ENCODE results near the gene FMNL1. TPM values are rescaled to one million over a fixed set of nuclear protein-coding genes. Genes with fewer than 3 reads are reported as not detected.

FMNL1 gene
- total and polyA plus RNA-seq, 12 donors, result 0.72 to 31.9 (median 13.8) TPM

- no peak for TF ChIP-seq CTCF (IDR thresholded peaks at IDR 0.05)
- TF ChIP-seq POLR2A (IDR thresholded peaks at IDR 0.05), result no peak
- 52 to 73% (median 63%) methylated on average over 4 to 7 of the region's 7 CpGs for WGBS, 4 donors
- Histone ChIP-seq H3K27ac (peak overlapping the region in 1 of 5 donors; percentile 85), H3K27me3 (no peaks in the 10 kb centered on the region), H3K9me3 (replicated peaks in 1 of 3) (no peaks in the 10 kb centered on the region), H3K36me3 (replicated peaks in 1 of 2) (no peaks in the 10 kb centered on the region), H3K4me3 (peak overlapping the region in 1 of 4 donors; percentile 13), H3K4me1 (replicated peaks in 1 of 2) (peaks cover 0 to 22% of the 10 kb centered on the region in 2 donors)
- intact Hi-C loops (cut with DNase I), result loop anchor here in 1 of 2 donors (10.0 kb wide), 1 partner anchor 610 kb away; no protein-coding TSS in a partner anchor
- DNase-seq, result peak in 1 of 7 donors; percentile 17
These were observed 3.5 kb downstream of the FMNL1 start for GRCh38 chr17:45225051-45225700.

- Histone ChIP-seq H3K4me3 (no peak overlapping the region), H3K27me3 (no peaks in the 10 kb centered on the region), H3K27ac (peak overlapping the region in 1 of 5 donors; percentile 85), H3K9me3 (replicated peaks in 1 of 3) (no peaks in the 10 kb centered on the region), H3K36me3 (replicated peaks in 1 of 2) (no peaks in the 10 kb centered on the region), H3K4me1 (replicated peaks in 1 of 2) (peaks cover 6 to 30% of the 10 kb centered on the region in 2 donors)
- peak; percentile 53 to 81 (median 64) for DNase-seq
- 64 to 76% (median 66%) methylated on average over 8 to 11 of the region's 11 CpGs for WGBS, 4 donors
- intact Hi-C loops (cut with DNase I), result loop anchor here in 1 of 2 donors (10.0 kb wide), 1 partner anchor 609 kb away; no protein-coding TSS in a partner anchor
- no peak for TF ChIP-seq POLR2A (IDR thresholded peaks at IDR 0.05)
- TF ChIP-seq CTCF (IDR thresholded peaks at IDR 0.05), result no peak
These were observed 4.4 kb downstream of the FMNL1 start for GRCh38 chr17:45225964-45226530.

GRCh38 chr17:45226576-45226975, 4.9 kb downstream of the FMNL1 start:
- Histone ChIP-seq H3K36me3 (replicated peaks in 1 of 2) (no peaks in the 10 kb centered on the region), H3K4me1 (replicated peaks in 1 of 2) (peaks cover 8 to 29% of the 10 kb centered on the region in 2 donors), H3K4me3 (no peak overlapping the region), H3K27ac (peak overlapping the region in 1 of 5 donors; percentile 85), H3K27me3 (no peaks in the 10 kb centered on the region), H3K9me3 (replicated peaks in 1 of 3) (no peaks in the 10 kb centered on the region)
- TF ChIP-seq POLR2A (IDR thresholded peaks at IDR 0.05), result no peak
- no peak for TF ChIP-seq CTCF (IDR thresholded peaks at IDR 0.05)
- DNase-seq, result no peak
- intact Hi-C loops (cut with DNase I), result loop anchor here in 1 of 2 donors (10.0 kb wide), 1 partner anchor 608 kb away; no protein-coding TSS in a partner anchor
- WGBS, 4 donors, result 60 to 77% (median 65%) methylated on average over 3 of the region's 3 CpGs

- intact Hi-C loops (cut with DNase I), result loop anchor here in 1 of 2 donors (10.0 kb wide), 1 partner anchor 607 kb away; no protein-coding TSS in a partner anchor
- Histone ChIP-seq H3K4me1 (replicated peaks in 1 of 2) (peaks cover 8 to 29% of the 10 kb centered on the region in 2 donors), H3K27ac (peak overlapping the region in 1 of 5 donors; percentile 85), H3K36me3 (replicated peaks in 1 of 2) (no peaks in the 10 kb centered on the region), H3K4me3 (no peak overlapping the region), H3K9me3 (replicated peaks in 1 of 3) (no peaks in the 10 kb centered on the region), H3K27me3 (no peaks in the 10 kb centered on the region)
- TF ChIP-seq POLR2A (IDR thresholded peaks at IDR 0.05), result no peak
- no peak for TF ChIP-seq CTCF (IDR thresholded peaks at IDR 0.05)
- DNase-seq, result no peak
- WGBS, 4 donors, result 65 to 83% (median 75%) methylated on average over 7 to 8 of the region's 8 CpGs
These were observed 5.6 kb downstream of the FMNL1 start for GRCh38 chr17:45227101-45227925.

Measured in adrenal gland (tissue), 12 donors.